HFF-Myc (cell line): ENCODE measurements around the gene LGR6.

Source experiments
- DNase-seq: peaks from one replicate; pipeline ENCODE4 v3.0.0-alpha.2; 2011; ENCODE audit warnings: low read depth; ENCODE audit errors: extremely low read depth
- H3K4me3 ChIP-seq: replicated peaks from 2 replicates; pipeline ENCODE4 v1.5.1; 2011; ENCODE audit warnings: low read depth, mild to moderate bottlenecking, control low read depth, low read length
- CTCF ChIP-seq: IDR thresholded peaks from 2 replicates; pipeline ENCODE4 v1.5.1; 2012; ENCODE audit warnings: mild to moderate bottlenecking, low read depth, low read length, control low read depth; ENCODE audit errors: missing control alignments

LGR6 gene

GRCh38 chr1:202168861-202169260, 24.7 kb upstream of the LGR6 start:
- TF ChIP-seq CTCF = no peak
- H3K4me3 ChIP-seq = peak overlapping the region; percentile 43

GRCh38 chr1:202170726-202171125, 22.9 kb upstream of the LGR6 start:
- no peak overlapping the region for H3K4me3 ChIP-seq
- DNase-seq = no peak
- TF ChIP-seq CTCF = no peak

More at GRCh38 chr1:202168861-202169260, 24.7 kb upstream of the LGR6 start:
- DNase-seq = no peak

GRCh38 chr1:202171292-202172014, 22.1 kb upstream of the LGR6 start:
- H3K4me3 ChIP-seq = no peak overlapping the region
- no peak for DNase-seq
- no peak for TF ChIP-seq CTCF

- H3K4me3 ChIP-seq = no peak overlapping the region
- no peak for TF ChIP-seq CTCF
- no peak for DNase-seq
Measured at GRCh38 chr1:202172015-202172355, 21.6 kb upstream of the LGR6 start.

- no peak for DNase-seq
- H3K4me3 ChIP-seq = no peak overlapping the region
- no peak for TF ChIP-seq CTCF
Measured at GRCh38 chr1:202173993-202174392, 19.6 kb upstream of the LGR6 start.

GRCh38 chr1:202176949-202177927, 16.4 kb upstream of the LGR6 start:
- TF ChIP-seq CTCF = no peak
- H3K4me3 ChIP-seq = no peak overlapping the region
- no peak for DNase-seq
